GM23338 (cell line): ENCODE data around the gene GTPBP1. TPM values are rescaled to one million over a fixed set of nuclear protein-coding genes. Genes with fewer than 3 reads are reported as not detected.

ENCODE experiments used
- ATAC-seq: fragments of 200-7000 bp; cut with Tn5 transposase; 3 replicates; pipeline ENCODE4 v1.9.1; 2020
- DNase-seq: peaks from one replicate; pipeline ENCODE4 v3.0.0-alpha.2; 2015; ENCODE audit warnings: low spot score
- H2AFZ ChIP-seq: fragments of 200-600 bp; sonication (generic); 2 replicates; pipeline ENCODE4 v1.8.0; 2016; ENCODE audit warnings: antibody characterized with exemption, mild to moderate bottlenecking, moderate library complexity
- H3F3A ChIP-seq: fragments of 200-600 bp; sonication (generic); replicated peaks from 2 replicates; pipeline ENCODE4 v1.8.0; 2017; ENCODE audit warnings: antibody characterized with exemption, mixed run types, low read depth
- H3K27ac ChIP-seq: fragments of 200-600 bp; sonication (generic); 2 replicates; pipeline ENCODE4 v1.6.1; 2016; ENCODE audit warnings: low read depth
- H3K27me3 ChIP-seq: fragments of 200-600 bp; sonication (generic); 2 replicates; pipeline ENCODE4 v1.8.0; 2016; ENCODE audit warnings: mild to moderate bottlenecking, mixed run types, moderate library complexity; ENCODE audit not compliant: insufficient read depth
- H3K36me3 ChIP-seq: fragments of 200-600 bp; sonication (generic); 2 replicates; pipeline ENCODE4 v1.8.0; 2016; ENCODE audit warnings: mild to moderate bottlenecking; ENCODE audit not compliant: insufficient read depth
- H3K4me1 ChIP-seq: fragments of 200-600 bp; sonication (generic); 2 replicates; pipeline ENCODE4 v1.8.0; 2016; ENCODE audit warnings: mild to moderate bottlenecking, moderate library complexity; ENCODE audit not compliant: insufficient read depth
- H3K4me2 ChIP-seq: fragments of 200-600 bp; sonication (generic); 2 replicates; pipeline ENCODE4 v1.7.1; 2017; ENCODE audit warnings: mixed run types
- H3K4me3 ChIP-seq: fragments of 200-600 bp; sonication (generic); 2 replicates; pipeline ENCODE4 v1.6.1; 2016; ENCODE audit warnings: mixed run types
- H3K79me2 ChIP-seq: fragments of 200-600 bp; sonication (generic); replicated peaks from 2 replicates; pipeline ENCODE4 v1.8.0; 2017; ENCODE audit warnings: mild to moderate bottlenecking; ENCODE audit not compliant: insufficient read depth
- H3K9me2 ChIP-seq: fragments of 200-600 bp; sonication (generic); 2 replicates; pipeline ENCODE4 v1.8.0; 2017; ENCODE audit not compliant: insufficient read depth
- H4K20me1 ChIP-seq: fragments of 200-600 bp; sonication (generic); replicated peaks from 2 replicates; pipeline ENCODE4 v1.8.0; 2017; ENCODE audit warnings: mild to moderate bottlenecking; ENCODE audit not compliant: insufficient read depth
- H3K27ac Mint-ChIP-seq: 2 replicates; pipeline ENCODE4 v1.8.0; 2020; ENCODE audit warnings: inconsistent platforms, mild to moderate bottlenecking, moderate library complexity, mixed read lengths
- H3K27me3 Mint-ChIP-seq: 3 replicates; pipeline ENCODE4 v1.8.0; 2022; ENCODE audit warnings: low read depth, mild to moderate bottlenecking, moderate library complexity, mixed read lengths, inconsistent platforms; ENCODE audit not compliant: insufficient read depth, poor library complexity
- H3K36me3 Mint-ChIP-seq: 3 replicates; pipeline ENCODE4 v1.8.0; 2021; ENCODE audit warnings: low read depth, mild to moderate bottlenecking, inconsistent platforms, moderate library complexity, mixed read lengths
- H3K4me1 Mint-ChIP-seq: 3 replicates; pipeline ENCODE4 v1.8.0; 2020; ENCODE audit warnings: mild to moderate bottlenecking, inconsistent platforms, mixed read lengths
- H3K4me3 Mint-ChIP-seq: 3 replicates; pipeline ENCODE4 v1.8.0; 2021; ENCODE audit warnings: moderate library complexity, mild to moderate bottlenecking, inconsistent platforms, mixed read lengths
- H3K9me3 Mint-ChIP-seq: 3 replicates; pipeline ENCODE4 v1.8.0; 2020; ENCODE audit warnings: moderate library complexity, mild to moderate bottlenecking, inconsistent platforms, mixed read lengths
- CREB1 ChIP-seq: fragments of 250-450 bp; sonication (Bioruptor Pico); IDR thresholded peaks from 2 replicates; pipeline ENCODE4 v1.5.0; 2020; ENCODE audit warnings: low read depth, mild to moderate bottlenecking, moderate library complexity
- EZH2 ChIP-seq: fragments of 200-600 bp; sonication (generic); IDR thresholded peaks from one replicate; pipeline ENCODE4 v1.8.0; 2017; ENCODE audit warnings: antibody characterized with exemption, mild to moderate bottlenecking, low read depth; ENCODE audit not compliant: unreplicated experiment
- EZH2phosphoT487 ChIP-seq: fragments of 200-600 bp; sonication (generic); IDR thresholded peaks from one replicate; pipeline ENCODE4 v1.8.1; 2018; ENCODE audit warnings: antibody characterized with exemption; ENCODE audit not compliant: unreplicated experiment
- JUNB ChIP-seq: IDR thresholded peaks from one replicate; pipeline ENCODE4 v1.6.1; 2016; ENCODE audit warnings: antibody characterized with exemption; ENCODE audit not compliant: unreplicated experiment
- NANOG ChIP-seq: IDR thresholded peaks from 2 replicates; pipeline ENCODE4 v1.6.1; 2016; ENCODE audit warnings: antibody characterized with exemption, borderline replicate concordance
- POLR2AphosphoS5 ChIP-seq: IDR thresholded peaks from 2 replicates; pipeline ENCODE4 v1.6.1; 2016; ENCODE audit warnings: antibody characterized with exemption, low read depth
- STAT1 ChIP-seq: IDR thresholded peaks from one replicate; pipeline ENCODE4 v1.6.1; 2016; ENCODE audit warnings: antibody characterized with exemption; ENCODE audit not compliant: unreplicated experiment
- ZNF114 ChIP-seq: fragments of 250-450 bp; sonication (Bioruptor Pico); IDR thresholded peaks from 2 replicates; pipeline ENCODE4 v1.5.0; 2020; ENCODE audit warnings: mild to moderate bottlenecking, moderate library complexity
- ZNF331 ChIP-seq: fragments of 250-450 bp; sonication (Bioruptor Pico); IDR thresholded peaks from 2 replicates; pipeline ENCODE4 v1.5.0; 2020; ENCODE audit warnings: low read depth, mild to moderate bottlenecking, moderate library complexity
- polyA plus RNA-seq: library from polyadenylated mRNA; unstranded; fragments of >200 nt; fragmentation: Nextera tagmentation; extraction: Ambion mirVana; gene quantifications from 2 replicates; pipeline ENCODE4 v1.2.1, GENCODE V29; 2016
- total RNA-seq: library from RNA; depleted of rRNA; stranded (reverse); fragments of >200 nt; shearing (Covaris generic); gene quantifications from 2 replicates; pipeline ENCODE4 v1.2.3, GENCODE V29; 2014
- TF ChIP-seq, protein P1 (sequence below): fragments of 250-450 bp; sonication (Bioruptor Pico); IDR thresholded peaks from 2 replicates; pipeline ENCODE4 v1.5.0; 2020; ENCODE audit warnings: mild to moderate bottlenecking, moderate library complexity
- TF ChIP-seq, protein P2 (sequence below), 2 experiments: fragments of 200-600 bp in 1 of 2; sonication (generic) in 1 of 2; conservative IDR thresholded peaks; 2 replicates each; pipeline versions ENCODE4 v1.5.1 to v1.6.1; 2016 to 2017; ENCODE audit warnings: antibody characterized with exemption in 2 of 2, low read depth in 2 of 2, mild to moderate bottlenecking in 2 of 2, moderate library complexity in 1 of 2
- TF ChIP-seq, protein P3 (sequence below): IDR thresholded peaks from one replicate; pipeline ENCODE4 v1.6.1; 2018; ENCODE audit warnings: antibody characterized with exemption; ENCODE audit not compliant: unreplicated experiment
- TF ChIP-seq, protein P4 (sequence below): IDR thresholded peaks from 2 replicates; pipeline ENCODE4 v1.6.1; 2016; ENCODE audit warnings: antibody characterized with exemption

Gene GTPBP1
- total and polyA plus RNA-seq, 2 experiments from 2014 or later, result 27.2 to 88.4 TPM

DNA sequence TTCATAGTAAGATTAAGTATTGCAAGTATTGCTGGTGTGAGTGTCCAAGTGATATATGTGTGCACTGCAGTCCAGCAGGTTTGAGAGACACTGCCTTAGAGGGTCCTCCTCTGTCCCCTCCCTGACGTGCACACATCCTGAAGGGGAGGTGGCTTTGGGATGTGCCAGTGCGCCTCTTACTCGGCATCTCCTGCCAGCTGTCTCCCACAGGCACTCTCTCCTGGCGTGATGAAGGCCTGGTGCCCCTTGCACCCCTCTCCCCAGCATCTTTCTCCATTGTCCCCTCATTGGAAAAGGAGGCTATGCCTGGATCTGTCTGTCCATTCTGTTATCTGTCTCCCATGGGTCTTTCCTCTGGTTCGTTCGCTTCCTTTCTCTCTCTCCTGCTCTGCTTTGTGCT lies 24.2 kb downstream of the GTPBP1 start:
- Mint-ChIP-seq H3K9me3 (no peaks in the 10 kb centered on the region), H3K27me3 (peaks cover 17% of the 10 kb centered on the region), H3K27ac (no peak overlapping the region), H3K4me1 (peaks cover 3% of the 10 kb centered on the region; the same call in 2 of the 3 replicates), H3K36me3 (peaks cover 78% of the 10 kb centered on the region), H3K4me3 (no peak overlapping the region)
- TF ChIP-seq EZH2, result no peak
- TF ChIP-seq NANOG, result no peak
- TF ChIP-seq, protein P1, sequence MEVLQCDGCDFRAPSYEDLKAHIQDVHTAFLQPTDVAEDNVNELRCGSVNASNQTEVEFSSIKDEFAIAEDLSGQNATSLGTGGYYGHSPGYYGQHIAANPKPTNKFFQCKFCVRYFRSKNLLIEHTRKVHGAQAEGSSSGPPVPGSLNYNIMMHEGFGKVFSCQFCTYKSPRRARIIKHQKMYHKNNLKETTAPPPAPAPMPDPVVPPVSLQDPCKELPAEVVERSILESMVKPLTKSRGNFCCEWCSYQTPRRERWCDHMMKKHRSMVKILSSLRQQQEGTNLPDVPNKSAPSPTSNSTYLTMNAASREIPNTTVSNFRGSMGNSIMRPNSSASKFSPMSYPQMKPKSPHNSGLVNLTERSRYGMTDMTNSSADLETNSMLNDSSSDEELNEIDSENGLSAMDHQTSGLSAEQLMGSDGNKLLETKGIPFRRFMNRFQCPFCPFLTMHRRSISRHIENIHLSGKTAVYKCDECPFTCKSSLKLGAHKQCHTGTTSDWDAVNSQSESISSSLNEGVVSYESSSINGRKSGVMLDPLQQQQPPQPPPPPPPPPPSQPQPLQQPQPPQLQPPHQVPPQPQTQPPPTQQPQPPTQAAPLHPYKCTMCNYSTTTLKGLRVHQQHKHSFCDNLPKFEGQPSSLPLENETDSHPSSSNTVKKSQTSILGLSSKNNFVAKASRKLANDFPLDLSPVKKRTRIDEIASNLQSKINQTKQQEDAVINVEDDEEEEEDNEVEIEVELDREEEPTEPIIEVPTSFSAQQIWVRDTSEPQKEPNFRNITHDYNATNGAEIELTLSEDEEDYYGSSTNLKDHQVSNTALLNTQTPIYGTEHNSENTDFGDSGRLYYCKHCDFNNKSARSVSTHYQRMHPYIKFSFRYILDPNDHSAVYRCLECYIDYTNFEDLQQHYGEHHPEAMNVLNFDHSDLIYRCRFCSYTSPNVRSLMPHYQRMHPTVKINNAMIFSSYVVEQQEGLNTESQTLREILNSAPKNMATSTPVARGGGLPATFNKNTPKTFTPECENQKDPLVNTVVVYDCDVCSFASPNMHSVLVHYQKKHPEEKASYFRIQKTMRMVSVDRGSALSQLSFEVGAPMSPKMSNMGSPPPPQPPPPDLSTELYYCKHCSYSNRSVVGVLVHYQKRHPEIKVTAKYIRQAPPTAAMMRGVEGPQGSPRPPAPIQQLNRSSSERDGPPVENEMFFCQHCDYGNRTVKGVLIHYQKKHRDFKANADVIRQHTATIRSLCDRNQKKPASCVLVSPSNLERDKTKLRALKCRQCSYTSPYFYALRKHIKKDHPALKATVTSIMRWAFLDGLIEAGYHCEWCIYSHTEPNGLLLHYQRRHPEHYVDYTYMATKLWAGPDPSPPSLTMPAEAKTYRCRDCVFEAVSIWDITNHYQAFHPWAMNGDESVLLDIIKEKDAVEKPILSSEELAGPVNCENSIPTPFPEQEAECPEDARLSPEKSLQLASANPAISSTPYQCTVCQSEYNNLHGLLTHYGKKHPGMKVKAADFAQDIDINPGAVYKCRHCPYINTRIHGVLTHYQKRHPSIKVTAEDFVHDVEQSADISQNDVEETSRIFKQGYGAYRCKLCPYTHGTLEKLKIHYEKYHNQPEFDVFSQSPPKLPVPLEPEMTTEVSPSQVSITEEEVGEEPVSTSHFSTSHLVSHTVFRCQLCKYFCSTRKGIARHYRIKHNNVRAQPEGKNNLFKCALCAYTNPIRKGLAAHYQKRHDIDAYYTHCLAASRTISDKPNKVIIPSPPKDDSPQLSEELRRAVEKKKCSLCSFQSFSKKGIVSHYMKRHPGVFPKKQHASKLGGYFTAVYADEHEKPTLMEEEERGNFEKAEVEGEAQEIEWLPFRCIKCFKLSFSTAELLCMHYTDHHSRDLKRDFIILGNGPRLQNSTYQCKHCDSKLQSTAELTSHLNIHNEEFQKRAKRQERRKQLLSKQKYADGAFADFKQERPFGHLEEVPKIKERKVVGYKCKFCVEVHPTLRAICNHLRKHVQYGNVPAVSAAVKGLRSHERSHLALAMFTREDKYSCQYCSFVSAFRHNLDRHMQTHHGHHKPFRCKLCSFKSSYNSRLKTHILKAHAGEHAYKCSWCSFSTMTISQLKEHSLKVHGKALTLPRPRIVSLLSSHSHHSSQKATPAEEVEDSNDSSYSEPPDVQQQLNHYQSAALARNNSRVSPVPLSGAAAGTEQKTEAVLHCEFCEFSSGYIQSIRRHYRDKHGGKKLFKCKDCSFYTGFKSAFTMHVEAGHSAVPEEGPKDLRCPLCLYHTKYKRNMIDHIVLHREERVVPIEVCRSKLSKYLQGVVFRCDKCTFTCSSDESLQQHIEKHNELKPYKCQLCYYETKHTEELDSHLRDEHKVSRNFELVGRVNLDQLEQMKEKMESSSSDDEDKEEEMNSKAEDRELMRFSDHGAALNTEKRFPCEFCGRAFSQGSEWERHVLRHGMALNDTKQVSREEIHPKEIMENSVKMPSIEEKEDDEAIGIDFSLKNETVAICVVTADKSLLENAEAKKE (CRISPR knock-in tag), result no peak
- no peak for TF ChIP-seq POLR2AphosphoS5
- no peak for TF ChIP-seq ZNF331
- no peak for TF ChIP-seq JUNB
- TF ChIP-seq STAT1, result no peak
- no peak for TF ChIP-seq ZNF114 (CRISPR knock-in tag)
- TF ChIP-seq, protein P2, sequence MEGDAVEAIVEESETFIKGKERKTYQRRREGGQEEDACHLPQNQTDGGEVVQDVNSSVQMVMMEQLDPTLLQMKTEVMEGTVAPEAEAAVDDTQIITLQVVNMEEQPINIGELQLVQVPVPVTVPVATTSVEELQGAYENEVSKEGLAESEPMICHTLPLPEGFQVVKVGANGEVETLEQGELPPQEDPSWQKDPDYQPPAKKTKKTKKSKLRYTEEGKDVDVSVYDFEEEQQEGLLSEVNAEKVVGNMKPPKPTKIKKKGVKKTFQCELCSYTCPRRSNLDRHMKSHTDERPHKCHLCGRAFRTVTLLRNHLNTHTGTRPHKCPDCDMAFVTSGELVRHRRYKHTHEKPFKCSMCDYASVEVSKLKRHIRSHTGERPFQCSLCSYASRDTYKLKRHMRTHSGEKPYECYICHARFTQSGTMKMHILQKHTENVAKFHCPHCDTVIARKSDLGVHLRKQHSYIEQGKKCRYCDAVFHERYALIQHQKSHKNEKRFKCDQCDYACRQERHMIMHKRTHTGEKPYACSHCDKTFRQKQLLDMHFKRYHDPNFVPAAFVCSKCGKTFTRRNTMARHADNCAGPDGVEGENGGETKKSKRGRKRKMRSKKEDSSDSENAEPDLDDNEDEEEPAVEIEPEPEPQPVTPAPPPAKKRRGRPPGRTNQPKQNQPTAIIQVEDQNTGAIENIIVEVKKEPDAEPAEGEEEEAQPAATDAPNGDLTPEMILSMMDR (conservative IDR thresholded peaks at IDR 0.05; ENCODE audit: low read depth in 2 of 2), result no peak
- TF ChIP-seq, protein P3, sequence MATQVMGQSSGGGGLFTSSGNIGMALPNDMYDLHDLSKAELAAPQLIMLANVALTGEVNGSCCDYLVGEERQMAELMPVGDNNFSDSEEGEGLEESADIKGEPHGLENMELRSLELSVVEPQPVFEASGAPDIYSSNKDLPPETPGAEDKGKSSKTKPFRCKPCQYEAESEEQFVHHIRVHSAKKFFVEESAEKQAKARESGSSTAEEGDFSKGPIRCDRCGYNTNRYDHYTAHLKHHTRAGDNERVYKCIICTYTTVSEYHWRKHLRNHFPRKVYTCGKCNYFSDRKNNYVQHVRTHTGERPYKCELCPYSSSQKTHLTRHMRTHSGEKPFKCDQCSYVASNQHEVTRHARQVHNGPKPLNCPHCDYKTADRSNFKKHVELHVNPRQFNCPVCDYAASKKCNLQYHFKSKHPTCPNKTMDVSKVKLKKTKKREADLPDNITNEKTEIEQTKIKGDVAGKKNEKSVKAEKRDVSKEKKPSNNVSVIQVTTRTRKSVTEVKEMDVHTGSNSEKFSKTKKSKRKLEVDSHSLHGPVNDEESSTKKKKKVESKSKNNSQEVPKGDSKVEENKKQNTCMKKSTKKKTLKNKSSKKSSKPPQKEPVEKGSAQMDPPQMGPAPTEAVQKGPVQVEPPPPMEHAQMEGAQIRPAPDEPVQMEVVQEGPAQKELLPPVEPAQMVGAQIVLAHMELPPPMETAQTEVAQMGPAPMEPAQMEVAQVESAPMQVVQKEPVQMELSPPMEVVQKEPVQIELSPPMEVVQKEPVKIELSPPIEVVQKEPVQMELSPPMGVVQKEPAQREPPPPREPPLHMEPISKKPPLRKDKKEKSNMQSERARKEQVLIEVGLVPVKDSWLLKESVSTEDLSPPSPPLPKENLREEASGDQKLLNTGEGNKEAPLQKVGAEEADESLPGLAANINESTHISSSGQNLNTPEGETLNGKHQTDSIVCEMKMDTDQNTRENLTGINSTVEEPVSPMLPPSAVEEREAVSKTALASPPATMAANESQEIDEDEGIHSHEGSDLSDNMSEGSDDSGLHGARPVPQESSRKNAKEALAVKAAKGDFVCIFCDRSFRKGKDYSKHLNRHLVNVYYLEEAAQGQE, result no peak
- TF ChIP-seq, protein P4, sequence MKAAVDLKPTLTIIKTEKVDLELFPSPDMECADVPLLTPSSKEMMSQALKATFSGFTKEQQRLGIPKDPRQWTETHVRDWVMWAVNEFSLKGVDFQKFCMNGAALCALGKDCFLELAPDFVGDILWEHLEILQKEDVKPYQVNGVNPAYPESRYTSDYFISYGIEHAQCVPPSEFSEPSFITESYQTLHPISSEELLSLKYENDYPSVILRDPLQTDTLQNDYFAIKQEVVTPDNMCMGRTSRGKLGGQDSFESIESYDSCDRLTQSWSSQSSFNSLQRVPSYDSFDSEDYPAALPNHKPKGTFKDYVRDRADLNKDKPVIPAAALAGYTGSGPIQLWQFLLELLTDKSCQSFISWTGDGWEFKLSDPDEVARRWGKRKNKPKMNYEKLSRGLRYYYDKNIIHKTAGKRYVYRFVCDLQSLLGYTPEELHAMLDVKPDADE, result no peak
- no peak for TF ChIP-seq EZH2phosphoT487
- no peak for TF ChIP-seq CREB1
- ATAC-seq, result no peak
- H3K9me2 ChIP-seq, result no peaks in the 10 kb centered on the region
- H3K79me2 ChIP-seq, result no peaks in the 10 kb centered on the region
- 0 out of 2 replicates have a peak, but pooled peaks cover 4% of the 10 kb centered on the region for H3F3A ChIP-seq
- H3K4me2 ChIP-seq, result no peak overlapping the region
- no peak overlapping the region for H3K27ac ChIP-seq
- H4K20me1 ChIP-seq, result peaks cover 12% of the 10 kb centered on the region
- no peak overlapping the region for H2AFZ ChIP-seq
- DNase-seq, result no peak
- no peaks in the 10 kb centered on the region for H3K4me1 ChIP-seq
- H3K36me3 ChIP-seq, result peaks cover 29% of the 10 kb centered on the region
- no peak overlapping the region for H3K4me3 ChIP-seq
- no peaks in the 10 kb centered on the region for H3K27me3 ChIP-seq
